ENCODE measurements around the gene GMNN.
A peak's percentile ranks its signal among the peaks of the same experiment; 100 is the strongest.
"Not testable (repeated sequence)": the region's sequence is repeated elsewhere in the genome, so short reads cannot be mapped to it uniquely, and the experiment has no call there.

The GMNN gene

DNA sequence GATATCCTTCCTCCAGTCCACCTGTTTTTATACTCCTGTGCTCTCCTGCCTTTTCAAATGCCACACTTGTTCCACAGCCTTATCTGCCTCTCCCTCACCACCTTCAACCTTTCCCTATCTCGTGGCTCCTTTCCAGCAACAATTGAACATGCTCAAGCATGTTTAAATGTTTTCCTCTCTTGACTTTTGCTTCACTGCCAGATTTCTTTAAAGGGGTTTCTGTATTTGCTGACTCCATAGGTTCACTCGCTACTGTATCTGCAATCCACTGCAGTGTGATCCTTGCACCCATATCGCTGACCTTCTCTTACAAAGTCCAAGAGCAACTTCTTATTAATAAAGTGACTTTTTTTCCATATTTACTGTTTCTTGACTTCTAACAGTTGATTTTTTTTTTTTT, 11.2 kb upstream of the GMNN start:
- DNase-seq, result no peak

- not testable (repeated sequence) for DNase-seq
Measured at GRCh38 chr6:24764833-24765828, 9.6 kb upstream of the GMNN start.

DNA sequence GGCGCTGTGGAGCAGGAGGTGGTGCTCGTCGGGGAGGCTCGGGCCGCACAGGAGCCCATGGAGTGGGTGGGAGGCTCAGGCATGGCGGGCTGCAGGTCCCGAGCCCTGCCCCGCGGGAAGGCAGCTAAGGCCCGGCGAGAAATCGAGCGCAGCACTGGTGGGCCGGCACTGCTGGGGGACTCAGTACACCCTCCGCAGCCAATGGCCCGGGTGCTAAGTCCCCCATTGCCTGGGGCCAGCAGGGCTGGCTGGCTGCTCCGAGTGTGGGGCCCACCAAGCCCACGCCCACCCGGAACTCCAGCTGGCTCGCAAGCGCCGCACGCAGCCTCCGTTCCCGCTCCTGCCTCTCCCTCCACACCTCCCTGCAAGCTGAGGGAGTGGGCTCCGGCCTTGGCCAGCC, 8.8 kb upstream of the GMNN start:
- DNase-seq, result not testable (repeated sequence)

- no peak for DNase-seq
Measured at GRCh38 chr6:24766680-24767462, 7.9 kb upstream of the GMNN start.

GRCh38 chr6:24768361-24768760, 6.4 kb upstream of the GMNN start:
- DNase-seq, result no peak

- peak; percentile 12 for DNase-seq
Measured at GRCh38 chr6:24775520-24776058, 852 bp downstream of the GMNN start.

GRCh38 chr6:24777227-24777626, 2.5 kb downstream of the GMNN start:
- DNase-seq, result no peak

DNA sequence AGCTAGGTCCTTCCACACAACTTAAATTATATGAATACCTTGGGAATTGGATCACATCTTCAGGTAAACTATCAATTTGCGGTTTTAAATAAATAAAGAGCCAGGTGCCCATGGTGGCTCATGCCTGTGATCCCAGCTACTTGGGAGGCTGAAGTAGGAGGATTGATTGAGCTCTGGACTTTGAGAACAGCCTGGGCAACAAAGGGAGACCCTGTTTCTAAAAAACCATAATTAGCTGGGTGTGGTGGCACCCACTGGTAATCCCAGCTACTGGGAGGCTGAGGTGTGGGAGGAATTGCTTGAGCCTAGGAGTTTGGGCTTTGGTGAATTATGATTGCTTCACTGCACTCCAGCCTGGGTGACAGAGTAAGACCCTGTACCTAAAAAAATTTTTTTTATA, 3.4 kb downstream of the GMNN start:
- no peak for DNase-seq

DNA sequence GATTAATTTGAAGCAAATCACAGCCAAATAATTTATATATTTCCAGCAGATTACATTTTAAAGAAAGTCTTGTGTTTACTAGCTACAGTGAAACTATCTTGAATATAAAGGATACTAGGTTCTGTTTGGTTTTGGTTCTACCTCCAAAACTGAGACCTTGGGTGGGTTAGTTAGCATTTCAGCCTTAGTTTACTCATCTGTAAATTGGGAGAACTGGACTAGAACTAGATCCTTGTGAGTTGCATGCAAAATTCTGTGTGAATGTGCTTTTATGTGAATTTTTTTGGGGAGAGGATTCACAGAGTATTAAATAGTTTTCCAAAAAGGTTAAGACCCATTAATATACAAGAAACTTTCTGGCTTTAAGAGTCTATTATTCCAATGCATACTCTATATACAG, 4.1 kb downstream of the GMNN start:
- DNase-seq, result no peak

DNA sequence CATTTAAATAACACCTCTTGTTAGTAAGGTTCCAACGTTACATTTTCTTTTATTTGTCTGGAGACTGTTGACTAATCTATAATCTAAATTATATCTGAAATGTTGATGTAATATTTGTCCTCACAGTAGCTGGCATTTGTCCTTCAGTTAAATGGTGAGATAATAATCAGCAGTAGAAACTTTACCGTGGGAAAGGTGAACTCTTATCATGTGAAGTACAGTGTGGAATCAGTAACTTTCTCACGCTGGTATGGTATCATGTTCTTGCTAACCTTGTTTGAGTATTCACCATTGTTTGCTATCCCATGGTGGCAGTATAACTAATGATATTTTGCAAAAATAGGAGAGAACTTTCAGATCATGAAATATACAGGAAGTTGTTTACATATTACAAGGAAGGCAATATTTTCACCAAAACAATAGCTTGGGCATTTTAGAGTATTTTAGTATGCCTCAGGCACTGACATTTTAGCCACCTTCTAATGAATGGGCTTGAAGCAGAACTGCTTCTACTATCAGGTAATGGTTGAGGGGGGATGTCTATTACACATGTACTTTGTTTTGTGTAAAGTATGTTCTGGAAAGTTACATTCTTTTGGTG, 4.8 kb downstream of the GMNN start:
- DNase-seq, result no peak

DNA sequence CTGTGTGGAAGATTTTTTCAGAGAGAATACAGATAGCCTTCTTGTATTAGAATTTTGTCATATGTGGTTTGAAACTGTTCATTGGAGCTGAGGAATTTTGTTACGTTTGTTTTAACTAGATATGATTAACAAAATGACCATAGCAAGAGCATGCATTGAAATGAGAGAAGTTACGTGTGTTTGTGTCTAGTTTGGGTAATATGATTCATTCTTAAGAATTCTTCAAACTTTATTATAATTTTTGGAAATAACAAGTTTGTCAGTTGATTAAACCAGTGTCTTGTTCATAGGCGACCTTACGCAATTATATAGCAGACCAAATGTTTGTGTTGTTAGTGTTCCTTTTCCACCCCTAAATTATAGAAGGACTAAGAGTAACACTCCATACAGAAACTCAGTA, 5.5 kb downstream of the GMNN start:
- no peak for DNase-seq

DNA sequence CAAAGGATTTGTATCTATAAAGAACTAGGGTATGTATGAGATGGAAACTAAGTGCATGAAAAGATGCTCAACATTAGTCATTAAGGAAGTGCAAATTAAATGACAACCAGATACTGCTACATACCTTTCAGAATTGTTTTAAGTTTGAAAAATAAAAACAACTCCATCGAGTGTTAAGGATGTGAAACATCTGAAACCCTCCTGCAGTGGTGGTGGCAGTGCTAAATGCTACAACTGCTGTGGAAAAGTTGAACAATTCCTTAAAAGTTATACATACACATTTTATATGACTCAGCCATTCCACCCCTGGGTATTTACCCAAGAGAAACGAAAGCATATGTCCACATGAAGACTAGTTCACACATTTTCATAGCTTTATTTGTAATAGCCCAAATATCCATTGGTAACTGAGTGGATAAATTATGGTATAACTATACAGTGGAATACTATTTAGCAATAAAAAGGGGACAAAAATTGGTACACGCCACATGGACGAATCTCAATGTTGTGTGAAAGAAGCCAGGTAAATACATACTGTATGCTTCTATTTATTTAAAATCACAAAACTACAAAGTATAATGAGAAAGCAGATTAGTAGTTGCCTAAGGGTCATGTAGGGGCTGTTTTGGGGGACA, 13.4 kb downstream of the GMNN start:
- DNase-seq, result no peak

DNA sequence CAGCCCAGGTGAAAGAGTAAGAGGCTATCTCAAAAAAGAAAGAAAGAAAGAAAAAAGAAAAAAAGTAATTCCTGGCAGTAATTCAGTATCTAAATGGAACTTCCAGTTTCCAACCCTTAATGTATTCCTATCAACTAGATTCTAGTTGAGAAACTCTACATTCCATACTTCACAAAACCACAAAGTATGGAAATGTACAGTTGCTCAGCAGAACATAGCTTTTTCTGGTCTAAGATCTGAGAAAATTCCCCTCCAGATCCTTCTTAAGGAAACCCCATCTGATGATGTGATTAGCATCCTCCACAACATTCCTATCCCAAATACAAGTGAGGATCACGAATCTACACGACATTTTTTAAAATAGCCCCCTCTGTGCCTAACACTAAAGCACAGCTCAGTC, 20.4 kb downstream of the GMNN start:
- no peak for DNase-seq

- DNase-seq, result no peak
Measured at GRCh38 chr6:24796616-24797290, 22.0 kb downstream of the GMNN start.

- no peak for DNase-seq
Measured at GRCh38 chr6:24797596-24798216, 23.0 kb downstream of the GMNN start.

- no peak for DNase-seq
Measured at GRCh38 chr6:24798740-24799540, 24.2 kb downstream of the GMNN start, which contains the start of gene ARMH2. Gene ARMH2 (minus strand): TSS chr6:24798917. CDS start chr6:24798857, 60 bp downstream.

- DNase-seq, result no peak
Measured at GRCh38 chr6:24799541-24799915, 24.8 kb downstream of the GMNN start.

GRCh38 chr6:24802271-24803059, 27.7 kb downstream of the GMNN start:
- DNase-seq, result no peak

GRCh38 chr6:24807584-24807983, 32.8 kb downstream of the GMNN start:
- no peak for DNase-seq

GRCh38 chr6:24809728-24810127, 35.0 kb downstream of the GMNN start:
- DNase-seq, result no peak
